Heart left ventricle (tissue), 16 donors: ENCODE measurements around the gene CFAP299. TPM values are rescaled to one million over a fixed set of nuclear protein-coding genes. Genes with fewer than 3 reads are reported as not detected.

ENCODE experiments used
- ATAC-seq, 4 donors: fragments of 200-7000 bp; cut with Tn5 transposase; one replicate each; pipeline ENCODE4 v1.9.1; 2020 to 2022; ENCODE audit warnings: moderate library complexity in 4 of 4, mild to moderate bottlenecking in 3 of 4, moderate number of reproducible peaks in 1 of 4
- DNase-seq, 5 donors: peaks; one replicate each; pipeline ENCODE4 v3.0.0-alpha.2; 2020
- H3K27ac ChIP-seq, 12 donors: fragments of 200-600 bp; sonication (generic) in 4 of 12; one replicate each; pipeline versions ENCODE4 v1.5.0 to v1.8.0; 2016 to 2022; ENCODE audit warnings: mild to moderate bottlenecking in 2 of 12
- H3K27me3 ChIP-seq, 9 donors: fragments of 200-600 bp; sonication (generic) in 2 of 9; one replicate each; pipeline versions ENCODE4 v1.5.1 to v1.8.0; 2016 to 2022; ENCODE audit warnings: mild to moderate bottlenecking in 3 of 9
- H3K36me3 ChIP-seq, 9 donors: fragments of 200-600 bp; sonication (generic) in 2 of 9; one replicate each; pipeline versions ENCODE4 v1.5.0 to v1.8.0; 2018 to 2022; ENCODE audit warnings: mild to moderate bottlenecking in 2 of 9
- H3K4me1 ChIP-seq, 12 donors: fragments of 200-600 bp; sonication (generic) in 4 of 12; one replicate each; pipeline versions ENCODE4 v1.5.0 to v1.8.0; 2016 to 2022; ENCODE audit warnings: mild to moderate bottlenecking in 3 of 12
- H3K4me3 ChIP-seq, 12 donors: fragments of 200-600 bp; sonication (generic) in 4 of 12; one replicate each; pipeline versions ENCODE4 v1.5.0 to v1.8.0; 2017 to 2022; ENCODE audit warnings: mild to moderate bottlenecking in 9 of 12, moderate library complexity in 4 of 12
- H3K9me3 ChIP-seq, 12 donors: fragments of 200-600 bp; sonication (generic) in 4 of 12; one replicate each; pipeline versions ENCODE4 v1.5.0 to v1.8.0; 2016 to 2022; ENCODE audit warnings: mild to moderate bottlenecking in 1 of 12
- POLR2A ChIP-seq, 2 donors: fragments of 450-650 bp; IDR thresholded peaks; one replicate each; pipeline ENCODE4 v1.6.1; 2017; ENCODE audit warnings: antibody characterized with exemption in 2 of 2, mild to moderate bottlenecking in 2 of 2, moderate library complexity in 2 of 2
- WGBS, 4 donors: extraction: QIAGEN DNeasy Blood & Tissue Kit in 2 of 4; methylation state at CpG; one replicate each; pipeline versions ENCODE4 v1.1.5 to v1.1.7; 2013 to 2018; 5-methylcytosine and 5-hydroxymethylcytosine counted together
- intact Hi-C, 10 donors: fragments of 100-400 bp; cut with DNase I; formaldehyde crosslinking; loops; one replicate each; pipeline versions ENCODE4 v1.11.1 to v1.14.2; 2022
- polyA plus RNA-seq, 2 donors: library from polyadenylated mRNA; stranded (reverse); fragments of 200-250 nt; gene quantifications; one replicate each; pipeline ENCODE4 v1.2.3, GENCODE V29; 2013
- total RNA-seq, 9 donors: library from RNA; depleted of rRNA in 2 of 9; stranded (reverse); fragments of >200 nt in 2 of 9; fragmentation: NEBNext Ultra II Directional in 3 of 9; extraction: Animal tissue kit (Norgen Biotek cat#: 25700) in 3 of 9; gene quantifications; one replicate each; pipeline versions ENCODE4 v1.1.0 to v1.2.4, GENCODE V29; 2016 to 2023
- TF ChIP-seq, protein P1 (sequence below), 12 donors: fragments of 200-600 bp; sonication (generic) in 4 of 12; IDR thresholded peaks; one replicate each; pipeline versions ENCODE4 v1.5.0 to v1.8.0; 2018 to 2022; ENCODE audit warnings: antibody characterized with exemption in 12 of 12, mild to moderate bottlenecking in 5 of 12
- donor health status: ischemic (EF 13 %, LVEDD 7.1; RV severe dilation, severe dysfunction).
- donor health status: healthy with polysubstance abuse.
- donor health status: DM: no; HTN: yes; CAD: no.
- donor health status: DM: no; HTN: no; CAD: no.
- donor health status: ischemic (EF 25% LVEDD 6.9; RV normal size, moderate dysfunction).
- donor health status: ischemic (EF 25% LVEDD 5.7; RV mildly dilated, moderate dysfunction).
- donor health status: healthy.
- donor health status: DM: yes; HTN: yes; CAD: no.
- donor health status: ischemic (EF 35%, LVEDD 5.7; RV mildly dilated, moderate dysfunction).
- donor health status: nonischemic (EF 11% LVEDD 7.7; RV severe dilation, severe dysfunction).
- donor health status: DM: yes; HTN: yes; CAD: no.
- donor health status: PGD.
- donor health status: ischemic (EF 29% LVEDD 5.4; RV normal size, mild dysfunction).
- donor health status: nonischemic (EF 23%, LVEDD 6.1; RV moderate dilation, normal function).

CFAP299 gene
- total and polyA plus RNA-seq, 11 donors, result 0.25 TPM; not detected in 10

DNA sequence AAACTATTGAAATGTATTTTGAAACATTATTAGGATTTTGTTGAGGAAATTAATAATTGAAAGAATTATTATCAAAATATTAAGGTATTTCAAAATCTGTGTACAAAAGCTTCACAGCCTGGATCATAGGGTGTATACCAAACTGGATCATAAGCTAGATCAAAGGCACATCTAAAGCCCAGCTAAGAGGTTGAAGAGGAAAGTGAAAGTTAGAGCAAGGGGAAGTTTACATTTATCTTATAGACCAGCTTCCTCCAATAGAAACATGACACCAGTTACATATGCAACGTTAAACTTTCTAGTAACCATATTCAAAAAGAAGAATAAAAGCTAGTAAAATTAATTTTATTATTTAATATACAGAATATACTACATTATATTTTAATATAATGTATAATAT is 467.8 kb downstream of the CFAP299 start:
- Histone ChIP-seq H3K27ac (no peak overlapping the region), H3K27me3 (no peaks in the 10 kb centered on the region), H3K4me3 (no peak overlapping the region), H3K9me3 (peaks cover 0 to 4% (median 0%) of the 10 kb centered on the region in 12 donors), H3K36me3 (no peaks in the 10 kb centered on the region), H3K4me1 (no peaks in the 10 kb centered on the region)
- ATAC-seq (no peak), DNase-seq (no peak)
- intact Hi-C loops, result no loop called here
- TF ChIP-seq, protein P1, sequence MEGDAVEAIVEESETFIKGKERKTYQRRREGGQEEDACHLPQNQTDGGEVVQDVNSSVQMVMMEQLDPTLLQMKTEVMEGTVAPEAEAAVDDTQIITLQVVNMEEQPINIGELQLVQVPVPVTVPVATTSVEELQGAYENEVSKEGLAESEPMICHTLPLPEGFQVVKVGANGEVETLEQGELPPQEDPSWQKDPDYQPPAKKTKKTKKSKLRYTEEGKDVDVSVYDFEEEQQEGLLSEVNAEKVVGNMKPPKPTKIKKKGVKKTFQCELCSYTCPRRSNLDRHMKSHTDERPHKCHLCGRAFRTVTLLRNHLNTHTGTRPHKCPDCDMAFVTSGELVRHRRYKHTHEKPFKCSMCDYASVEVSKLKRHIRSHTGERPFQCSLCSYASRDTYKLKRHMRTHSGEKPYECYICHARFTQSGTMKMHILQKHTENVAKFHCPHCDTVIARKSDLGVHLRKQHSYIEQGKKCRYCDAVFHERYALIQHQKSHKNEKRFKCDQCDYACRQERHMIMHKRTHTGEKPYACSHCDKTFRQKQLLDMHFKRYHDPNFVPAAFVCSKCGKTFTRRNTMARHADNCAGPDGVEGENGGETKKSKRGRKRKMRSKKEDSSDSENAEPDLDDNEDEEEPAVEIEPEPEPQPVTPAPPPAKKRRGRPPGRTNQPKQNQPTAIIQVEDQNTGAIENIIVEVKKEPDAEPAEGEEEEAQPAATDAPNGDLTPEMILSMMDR (IDR thresholded peaks at IDR 0.05), result no peak
- no peak for TF ChIP-seq POLR2A (IDR thresholded peaks at IDR 0.05)
- 49 to 70% (median 66%) methylated on average over 1 of the region's 1 CpG for WGBS, 4 donors

DNA sequence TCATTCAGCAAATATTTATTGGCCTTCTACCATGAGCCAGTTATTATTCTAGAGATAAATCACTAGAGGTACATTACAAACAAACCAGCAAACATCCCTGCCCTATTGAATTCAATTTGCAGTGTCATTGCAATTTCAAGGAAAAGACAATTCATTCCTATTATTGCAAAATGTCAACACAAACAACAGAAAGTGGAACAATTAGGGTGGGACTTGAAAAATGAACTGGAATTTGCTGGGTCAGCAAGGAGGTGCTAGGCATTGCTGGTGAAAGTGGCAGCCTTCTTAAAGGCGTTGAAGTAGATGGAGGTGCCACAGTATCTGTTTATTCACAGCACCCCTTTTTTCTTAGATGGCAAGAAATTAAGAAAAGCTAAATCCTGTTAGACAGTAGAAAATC is 470.9 kb downstream of the CFAP299 start:
- DNase-seq, result no peak
- Histone ChIP-seq H3K4me1 (no peaks in the 10 kb centered on the region), H3K9me3 (no peaks in the 10 kb centered on the region), H3K4me3 (no peak overlapping the region), H3K36me3 (no peaks in the 10 kb centered on the region), H3K27me3 (no peaks in the 10 kb centered on the region), H3K27ac (no peak overlapping the region)
- WGBS, 4 donors, result 70 to 89% (median 74%) methylated on average over 1 of the region's 1 CpG
- ATAC-seq, result no peak
- intact Hi-C loops, result no loop called here
- TF ChIP-seq POLR2A (IDR thresholded peaks at IDR 0.05), result no peak
- TF ChIP-seq, protein P1 (IDR thresholded peaks at IDR 0.05), result no peak

DNA sequence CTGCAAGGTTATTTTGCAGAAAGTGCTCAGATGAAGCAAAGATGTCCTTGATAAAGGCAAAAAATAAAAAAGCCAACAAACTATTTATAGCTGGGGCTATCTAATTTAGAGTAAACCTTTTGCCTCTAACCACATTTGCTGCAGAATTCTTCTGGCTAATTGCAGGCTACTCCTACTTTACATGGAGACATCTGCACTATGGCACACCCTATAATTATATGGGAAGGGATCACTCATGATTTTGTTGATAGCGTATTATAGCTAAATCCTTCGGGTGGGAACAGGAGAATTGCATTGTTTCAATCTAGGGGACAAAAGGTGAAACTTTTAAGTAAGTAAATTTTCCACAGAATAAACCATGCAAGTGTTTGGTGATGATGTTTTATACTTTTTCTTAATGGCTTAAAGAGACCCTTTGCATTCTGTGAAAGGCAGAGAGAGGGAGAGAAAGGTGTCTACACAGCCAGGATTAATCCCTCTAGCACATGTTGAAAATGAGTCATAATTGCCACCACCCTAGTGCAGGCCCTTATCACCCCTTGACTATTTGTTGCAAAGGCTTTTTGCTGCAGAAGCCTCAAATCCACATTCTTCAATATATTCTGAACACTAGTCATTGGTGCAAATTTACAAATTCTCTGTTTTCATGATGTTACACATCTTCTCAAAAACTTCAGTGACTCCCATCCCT is 473.7 kb downstream of the CFAP299 start:
- Histone ChIP-seq H3K4me1 (no peaks in the 10 kb centered on the region), H3K4me3 (no peak overlapping the region), H3K36me3 (no peaks in the 10 kb centered on the region), H3K9me3 (no peaks in the 10 kb centered on the region), H3K27ac (no peak overlapping the region), H3K27me3 (no peaks in the 10 kb centered on the region)
- 78 to 98% (median 84%) methylated on average over 2 of the region's 2 CpGs for WGBS, 4 donors
- DNase-seq, result no peak
- intact Hi-C loops, result no loop called here
- no peak for ATAC-seq
- TF ChIP-seq, protein P1 (IDR thresholded peaks at IDR 0.05), result no peak
- TF ChIP-seq POLR2A (IDR thresholded peaks at IDR 0.05), result no peak

DNA sequence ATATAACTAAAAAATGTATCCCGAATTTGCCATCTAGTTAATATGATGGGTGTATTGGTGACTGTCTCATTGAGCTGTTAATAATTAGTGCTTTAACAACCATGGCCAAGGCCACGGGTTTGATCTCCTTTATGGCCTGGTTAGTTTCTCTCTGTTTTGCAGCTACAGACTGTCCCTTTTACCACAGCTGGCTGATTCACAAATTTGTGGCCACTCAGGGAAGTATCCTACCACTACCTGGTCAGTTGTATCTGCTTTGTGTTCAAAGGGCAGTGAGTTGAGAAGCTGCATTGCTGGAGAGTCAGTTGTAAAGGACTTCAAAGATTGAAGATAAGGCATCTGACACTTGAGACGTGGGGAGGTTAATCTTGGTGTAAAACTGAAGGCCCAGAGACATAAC is 475.9 kb downstream of the CFAP299 start:
- ATAC-seq (no peak), DNase-seq (no peak)
- intact Hi-C loops, result no loop called here
- Histone ChIP-seq H3K27me3 (no peaks in the 10 kb centered on the region), H3K4me3 (no peak overlapping the region), H3K36me3 (no peaks in the 10 kb centered on the region), H3K9me3 (no peaks in the 10 kb centered on the region), H3K4me1 (no peaks in the 10 kb centered on the region), H3K27ac (no peak overlapping the region)
- TF ChIP-seq, protein P1 (IDR thresholded peaks at IDR 0.05), result no peak
- no peak for TF ChIP-seq POLR2A (IDR thresholded peaks at IDR 0.05)
- WGBS, 4 donors, result 51 to 58% (median 53%) methylated on average over 3 of the region's 3 CpGs
